T-helper 2 cell treated with Interferon-gamma antibody and Interleukin-4, amounts not matched to agents 100 ng/mL and 5 ng/mL, for 36 hours (primary cell): ENCODE measurements around the gene MICAL3. TPM values are rescaled to one million over a fixed set of nuclear protein-coding genes. Genes with fewer than 3 reads are reported as not detected.

Experiments
- intact Hi-C: fragments of 100-400 bp; cut with micrococcal nuclease; formaldehyde crosslinking; loops from one replicate; pipeline ENCODE4 v1.15.1; 2023
- total RNA-seq: library from RNA; stranded (reverse); gene quantifications from 2 replicates; pipeline ENCODE4 v1.2.3, GENCODE V29; 2022

The MICAL3 gene
- total RNA-seq, 1 donor from 2014 or later, result 38.7 TPM

GRCh38 chr22:17797721-17798559, 226.4 kb downstream of the MICAL3 start:
- intact Hi-C loops, result no loop called here

DNA sequence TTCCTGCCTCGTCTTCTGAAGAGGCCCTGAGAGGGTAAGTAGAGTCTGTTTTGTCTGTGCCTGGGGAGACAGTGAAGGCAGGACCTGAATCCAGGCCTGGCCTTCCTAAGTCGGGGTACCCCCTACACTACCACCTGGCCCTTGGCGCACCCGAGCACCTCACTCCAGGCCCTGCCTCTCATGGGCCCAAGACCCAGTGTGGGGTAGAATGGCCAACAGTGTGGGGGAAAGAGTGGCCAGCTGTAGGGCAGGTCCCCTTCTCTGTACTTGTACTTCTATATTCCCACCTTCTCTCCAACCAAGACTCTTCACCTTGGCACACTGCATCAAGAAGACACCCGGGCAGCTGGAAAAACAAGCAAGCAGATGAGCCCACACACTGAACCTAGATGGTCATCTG, 227.7 kb downstream of the MICAL3 start:
- intact Hi-C loops, result no loop called here

- intact Hi-C loops, result no loop called here
These were observed 228.5 kb downstream of the MICAL3 start for GRCh38 chr22:17795661-17796548.

DNA sequence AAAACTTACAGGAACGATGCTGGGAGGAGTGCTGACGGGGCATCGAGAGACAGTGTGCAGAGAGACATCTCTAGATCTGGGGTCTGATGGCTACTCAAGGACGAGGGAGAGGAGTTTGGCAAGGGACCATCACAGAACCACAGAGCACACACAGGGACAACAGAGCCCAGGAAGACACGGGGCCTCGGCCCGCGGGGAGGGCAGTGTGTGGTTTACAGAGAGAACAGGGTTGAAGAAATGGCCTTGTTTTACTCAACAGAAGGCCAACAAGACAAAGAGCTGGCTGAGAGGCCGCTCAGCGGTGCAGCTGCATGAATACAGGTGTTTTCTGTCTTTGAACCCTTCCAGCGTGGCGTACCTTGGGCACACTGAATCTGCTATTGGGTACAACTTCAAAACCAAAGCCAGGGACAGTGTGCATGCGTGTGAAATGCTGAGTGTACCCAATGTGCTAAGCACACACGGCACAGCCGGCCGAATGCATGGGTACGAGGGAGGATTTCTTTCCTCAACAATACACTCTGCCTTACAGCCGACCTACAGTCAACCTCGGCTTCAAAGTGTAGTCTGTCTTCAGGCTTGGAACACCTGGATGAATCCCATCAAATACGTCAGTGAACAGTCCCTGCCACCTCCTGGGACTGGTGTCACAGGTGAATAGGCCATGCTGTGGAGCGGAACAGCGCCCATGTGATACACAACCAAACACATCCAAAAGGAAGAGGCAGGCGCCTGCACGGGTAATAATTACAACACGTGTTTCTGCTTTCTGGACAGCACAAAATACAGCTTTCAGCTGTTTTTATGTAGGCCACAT, 229.4 kb downstream of the MICAL3 start:
- intact Hi-C loops, result no loop called here

- intact Hi-C loops, result no loop called here
These were observed 231.4 kb downstream of the MICAL3 start for GRCh38 chr22:17792854-17793434.

DNA sequence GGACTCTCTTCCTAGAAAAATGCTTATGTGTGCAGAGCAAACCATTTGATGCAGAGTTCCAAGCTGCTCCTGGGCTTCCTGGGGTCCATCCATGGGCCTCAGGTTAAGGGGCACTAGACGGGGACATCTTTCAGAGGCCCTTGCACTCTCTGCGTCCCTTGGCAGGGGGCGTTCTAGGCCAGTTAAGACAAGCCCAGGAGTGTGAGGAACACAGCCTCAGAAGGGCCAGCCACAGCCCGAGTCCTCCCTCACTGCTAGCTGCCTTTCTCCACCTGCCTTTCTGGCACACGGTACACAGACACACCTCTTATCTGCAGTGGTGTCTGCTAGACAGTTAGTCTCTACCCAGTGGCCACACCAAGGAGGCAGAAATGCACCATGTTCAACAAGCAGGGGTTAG, 232.1 kb downstream of the MICAL3 start:
- intact Hi-C loops, result no loop called here

DNA sequence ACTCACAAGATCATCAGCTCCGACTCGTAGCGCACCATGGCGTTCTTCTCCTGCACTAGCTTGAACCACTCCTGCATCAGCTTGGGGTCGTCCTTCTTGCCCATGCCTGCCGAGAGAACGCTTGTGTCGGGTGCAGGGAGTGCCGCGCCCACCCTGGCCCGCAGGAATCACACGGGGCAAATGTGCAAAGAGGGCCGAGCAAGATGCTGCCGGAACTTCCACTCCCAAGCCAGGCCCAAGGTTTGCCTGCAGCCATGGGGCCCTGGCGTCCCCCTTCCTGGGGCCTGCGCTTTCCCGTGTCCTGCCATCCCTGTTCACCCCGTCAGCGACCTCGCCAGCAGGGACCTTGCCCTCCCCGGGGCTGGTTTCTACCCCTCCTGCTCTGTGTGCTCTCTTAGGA, 233.2 kb downstream of the MICAL3 start:
- intact Hi-C loops, result no loop called here

DNA sequence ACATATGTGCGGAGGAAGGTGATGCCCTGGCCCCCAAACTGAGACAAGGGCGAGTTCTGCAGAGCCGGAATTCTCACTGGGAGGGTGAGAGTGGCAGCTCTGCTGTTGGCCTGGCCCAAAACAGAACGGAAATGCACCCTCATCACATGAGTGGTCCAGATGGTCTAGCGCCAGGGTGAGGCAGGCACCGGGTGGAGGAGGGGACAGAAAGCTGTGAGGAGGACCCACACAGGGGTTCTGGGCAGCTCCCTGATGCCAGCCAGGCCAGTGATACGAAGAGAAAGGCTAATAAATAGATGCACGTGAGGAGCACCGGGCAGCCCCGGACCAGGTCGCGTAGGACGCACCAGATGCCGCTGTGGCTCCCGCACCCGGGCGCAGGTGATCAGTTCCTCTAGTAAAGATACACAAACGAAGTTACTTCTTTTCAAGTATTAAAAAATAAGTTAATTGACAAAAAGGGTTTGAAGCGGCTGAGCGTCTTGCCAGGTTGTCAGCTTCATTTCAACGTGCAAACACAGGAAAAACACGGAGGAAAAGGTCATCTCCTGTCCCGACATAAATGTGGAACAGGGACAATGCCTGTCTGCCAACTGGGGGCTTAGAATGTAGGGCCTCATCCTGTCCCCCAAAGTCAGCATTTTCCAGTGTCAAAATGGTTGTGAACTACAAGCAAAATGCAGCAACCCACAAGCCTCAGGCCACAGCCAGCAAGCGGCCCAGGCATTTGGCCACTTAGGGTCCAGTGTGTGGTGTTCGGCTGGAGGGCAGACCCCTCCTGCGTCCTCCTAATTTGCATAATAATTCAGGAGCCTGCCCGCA, 234.8 kb downstream of the MICAL3 start:
- intact Hi-C loops, result no loop called here

- intact Hi-C loops, result no loop called here
These were observed 235.6 kb downstream of the MICAL3 start for GRCh38 chr22:17788528-17789378.

DNA sequence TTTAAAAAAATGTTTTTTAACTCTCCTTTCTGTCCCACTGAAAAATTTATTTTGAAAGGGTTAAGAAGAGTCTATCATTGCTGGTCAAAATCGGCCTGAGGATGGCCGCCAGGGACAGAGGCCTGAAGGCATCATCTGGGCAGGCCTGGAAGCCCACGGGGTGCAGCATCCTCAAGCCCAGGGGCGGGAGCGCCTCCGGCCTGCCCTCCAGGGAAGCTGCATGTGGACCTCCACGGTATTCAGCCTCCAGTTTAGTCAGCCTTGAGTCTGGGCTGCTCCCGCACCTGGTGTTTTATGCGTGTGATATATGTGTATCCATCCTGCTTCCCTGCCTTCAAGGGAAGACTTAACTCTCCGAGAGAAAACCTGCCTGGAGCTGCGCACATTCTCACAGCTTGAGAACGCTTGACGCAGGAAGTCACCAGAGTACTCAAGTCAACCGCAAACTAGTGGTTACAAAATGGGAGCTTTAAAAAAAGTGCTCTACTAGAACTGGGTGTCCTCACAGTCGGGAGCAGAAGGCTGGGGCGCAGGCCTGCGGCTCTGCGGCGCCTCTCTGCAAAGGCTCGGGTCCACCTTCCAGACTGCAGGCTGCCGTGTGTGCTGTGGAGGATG, 236.5 kb downstream of the MICAL3 start:
- intact Hi-C loops, result no loop called here

DNA sequence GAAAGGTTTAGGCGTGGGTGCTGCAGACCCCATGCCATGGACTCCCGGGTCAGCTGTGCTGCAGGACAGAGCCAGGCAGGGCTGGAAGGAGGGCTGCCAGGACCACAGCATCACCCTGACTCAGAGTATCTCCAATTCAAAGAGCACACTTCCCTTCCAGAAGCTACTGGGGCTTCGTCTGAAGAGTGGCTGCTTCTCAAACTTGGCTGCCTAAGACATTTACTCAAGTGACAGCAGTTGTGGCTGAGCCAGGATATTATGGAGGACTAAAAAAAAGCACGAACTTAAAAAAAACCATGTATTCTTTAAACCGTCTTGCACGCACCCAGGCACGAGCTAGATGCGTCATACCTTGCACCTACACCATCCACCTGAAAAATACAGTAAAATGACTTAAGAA, 237.1 kb downstream of the MICAL3 start:
- intact Hi-C loops, result no loop called here

DNA sequence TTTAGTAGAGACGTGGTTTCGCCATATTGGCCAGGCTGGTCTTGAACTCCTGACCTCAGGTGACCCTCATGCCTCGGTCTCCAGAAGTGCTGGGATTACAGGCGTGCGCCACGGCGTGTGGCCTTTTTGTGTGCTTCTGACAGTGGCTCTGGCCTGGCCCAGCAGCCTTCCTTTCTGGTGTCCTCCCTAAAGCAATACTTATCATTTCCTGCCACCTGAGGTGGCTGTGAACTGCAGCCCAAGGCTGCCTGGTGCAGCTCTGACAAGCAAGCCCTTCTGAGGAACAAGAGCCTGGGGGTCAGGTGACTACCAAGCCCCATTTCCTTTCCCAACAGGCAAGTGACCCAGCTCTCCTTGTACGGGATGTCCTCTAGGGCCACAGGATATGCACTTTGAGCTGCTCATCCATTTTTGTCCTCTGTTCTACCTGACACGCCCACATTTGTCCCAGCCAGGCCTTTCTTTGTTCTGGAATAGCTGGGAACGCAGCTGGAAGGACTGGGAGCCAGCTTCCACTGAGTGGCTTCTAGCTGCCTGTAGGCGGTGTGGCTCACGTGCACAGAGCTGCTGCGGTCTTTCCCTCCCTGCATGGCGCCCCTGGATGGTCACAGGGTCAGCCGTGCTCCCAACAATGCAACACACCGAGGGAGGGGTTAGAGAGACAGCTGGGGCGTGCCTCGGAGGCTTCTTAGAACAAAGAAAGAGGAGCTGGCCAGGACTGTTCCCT, 237.8 kb downstream of the MICAL3 start:
- intact Hi-C loops, result no loop called here

DNA sequence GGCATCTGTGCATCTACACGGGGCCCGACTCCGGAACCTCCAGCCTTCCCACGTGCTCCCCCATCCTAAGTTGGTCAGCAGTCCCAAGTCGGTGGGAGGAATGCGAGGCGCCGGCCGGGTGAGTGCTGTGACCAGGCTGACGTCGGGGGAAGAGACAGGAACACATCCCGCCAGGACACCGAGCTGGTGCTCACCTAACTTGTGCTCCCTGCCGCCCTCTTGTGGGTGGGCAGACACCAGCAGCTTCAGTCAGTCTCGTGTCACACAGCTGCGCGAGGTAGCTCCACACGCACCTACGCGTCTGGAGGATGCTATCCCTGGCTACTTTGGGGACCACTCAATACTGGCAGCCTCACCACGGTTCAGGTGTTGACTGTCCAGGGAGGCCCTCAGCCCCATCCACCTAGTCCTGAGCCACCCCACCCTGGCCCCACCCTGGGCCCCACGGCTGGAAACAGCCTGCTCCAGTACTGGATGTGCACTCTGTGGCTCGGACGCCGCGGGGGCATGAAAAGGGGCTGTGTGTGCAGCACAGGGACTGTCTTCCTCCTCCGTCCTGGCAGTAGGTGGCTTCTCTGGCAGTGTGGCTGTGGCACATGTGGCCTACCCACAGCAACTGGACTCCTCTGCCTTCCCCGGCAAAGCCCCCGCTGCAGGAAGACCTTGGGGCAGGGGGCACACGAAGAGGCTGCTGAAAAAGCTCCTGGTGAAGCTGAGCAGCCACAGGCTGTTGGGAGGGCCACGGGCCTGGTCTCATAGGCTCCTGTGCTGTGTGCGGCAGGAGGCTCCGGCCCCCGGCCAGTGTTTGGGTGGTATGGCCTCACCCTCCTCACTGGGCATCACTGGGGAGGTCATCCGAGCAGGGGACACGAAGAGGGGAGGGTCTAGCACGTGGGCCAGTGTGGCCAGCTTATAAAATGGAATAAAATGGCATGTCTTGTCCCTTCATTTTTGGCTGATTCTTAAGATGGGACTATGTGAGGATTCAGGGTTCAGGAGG, 238.9 kb downstream of the MICAL3 start:
- intact Hi-C loops, result loop anchor here (1.0 kb wide), 1 partner anchor 43 kb away; no protein-coding TSS in a partner anchor

GRCh38 chr22:17784776-17785175, 239.6 kb downstream of the MICAL3 start:
- intact Hi-C loops, result loop anchor here (1.0 kb wide), 1 partner anchor 42 kb away; no protein-coding TSS in a partner anchor

DNA sequence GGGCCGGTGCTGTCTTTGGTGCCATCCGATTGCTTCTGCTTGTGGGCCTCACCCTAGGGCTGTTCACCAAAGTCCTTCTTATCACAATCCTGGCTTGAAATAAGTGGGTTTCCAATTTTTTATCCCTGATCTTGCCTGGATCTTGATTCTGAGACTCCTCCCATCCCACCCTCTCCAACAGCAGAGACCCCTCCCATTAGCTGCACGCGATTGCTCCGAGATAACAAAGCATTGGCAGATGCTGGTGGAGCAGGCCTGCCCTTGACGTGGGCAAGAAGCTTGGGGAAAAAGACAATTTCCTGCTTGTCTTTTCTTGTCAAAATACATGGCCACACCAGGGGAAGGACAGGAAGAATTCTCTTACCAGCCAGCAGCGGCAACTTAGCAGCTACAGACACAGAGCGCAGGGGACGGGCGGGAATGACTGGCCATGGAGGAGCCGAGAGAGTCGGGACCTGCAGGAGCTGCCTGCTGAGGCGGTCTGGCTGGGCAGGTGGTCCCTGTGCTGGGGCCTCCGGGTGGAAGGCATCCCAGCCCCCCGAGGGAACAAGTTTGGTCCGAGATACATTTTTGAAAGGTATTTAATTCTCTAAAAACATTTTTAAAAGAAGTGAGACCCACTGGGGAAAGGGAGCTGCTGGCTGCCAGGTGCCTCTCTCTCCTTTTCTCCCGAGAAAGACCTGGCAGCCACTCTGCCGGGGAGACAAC, 240.4 kb downstream of the MICAL3 start:
- intact Hi-C loops, result no loop called here

- intact Hi-C loops, result no loop called here
These were observed 241.0 kb downstream of the MICAL3 start for GRCh38 chr22:17783312-17783711.
